GM18499 (cell line): ENCODE data around the gene RHBDD1.

ENCODE experiments used
- ATAC-seq: cut with Tn5 transposase; IDR thresholded peaks from one replicate; pipeline ENCODE4 v1.9.1; 2021; ENCODE audit warnings: moderate number of reproducible peaks; ENCODE audit not compliant: insufficient read depth, unreplicated experiment

Gene RHBDD1

DNA sequence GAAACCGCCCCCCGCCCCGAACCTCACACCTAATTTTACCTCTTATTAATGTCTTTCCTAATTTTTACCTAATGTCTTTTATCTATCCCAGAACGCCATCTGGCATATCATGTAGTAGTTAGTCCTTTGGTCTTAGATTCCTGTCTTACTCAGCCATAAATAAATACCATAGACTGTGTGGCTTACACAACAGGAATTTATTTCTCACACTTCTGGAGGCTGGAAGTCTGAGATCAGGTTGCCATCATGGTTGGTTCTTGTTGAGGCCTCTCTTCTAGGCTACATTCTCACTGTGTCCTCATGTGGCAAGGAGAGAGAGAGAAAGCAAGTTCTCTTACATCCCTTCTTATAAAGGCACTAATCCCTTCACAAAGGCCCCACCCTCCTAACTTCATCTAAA lies 46.8 kb downstream of the RHBDD1 start:
- ATAC-seq: no peak

DNA sequence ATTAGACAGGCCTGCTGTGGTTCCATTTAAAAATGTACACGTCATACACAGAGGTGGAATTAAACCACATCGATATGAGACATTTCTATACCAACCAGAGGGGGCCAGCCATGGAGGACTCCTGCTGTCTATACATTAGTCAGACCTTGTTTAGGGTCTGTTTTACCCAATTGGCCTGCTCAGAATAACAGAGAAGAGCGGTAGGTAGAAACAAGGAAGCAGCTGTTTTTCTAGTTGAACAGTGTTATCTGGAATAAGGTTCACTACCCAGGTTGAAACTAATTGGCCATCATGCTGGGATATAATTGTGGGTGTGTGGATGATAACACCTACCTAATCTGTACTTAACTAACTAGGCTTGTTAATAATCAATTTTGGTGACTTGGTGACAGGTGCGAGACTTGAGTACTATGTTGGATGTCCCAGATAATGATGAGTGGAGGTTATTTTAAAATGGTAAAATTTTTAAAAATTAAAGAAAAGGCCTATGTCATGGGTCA lies 47.5 kb downstream of the RHBDD1 start:
- no peak for ATAC-seq

DNA sequence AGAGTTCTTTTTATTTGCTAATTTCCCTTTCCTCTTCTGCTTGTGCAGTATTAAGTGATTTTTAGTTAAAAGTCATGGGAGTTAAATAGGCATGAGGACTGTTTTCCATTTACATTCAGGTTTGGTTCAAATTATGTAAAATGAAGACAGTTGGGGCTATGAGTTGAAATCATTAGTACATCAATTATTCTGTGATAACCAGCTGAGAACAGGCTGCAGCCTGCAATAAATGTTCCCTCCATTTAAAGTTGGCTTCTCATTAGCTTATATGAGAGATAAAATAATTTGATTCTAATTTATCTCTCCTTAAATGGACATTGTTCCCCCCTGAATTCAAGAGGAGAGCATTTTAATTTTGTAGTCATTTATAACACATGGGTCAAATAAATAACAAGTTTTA lies 48.3 kb downstream of the RHBDD1 start:
- ATAC-seq: no peak

DNA sequence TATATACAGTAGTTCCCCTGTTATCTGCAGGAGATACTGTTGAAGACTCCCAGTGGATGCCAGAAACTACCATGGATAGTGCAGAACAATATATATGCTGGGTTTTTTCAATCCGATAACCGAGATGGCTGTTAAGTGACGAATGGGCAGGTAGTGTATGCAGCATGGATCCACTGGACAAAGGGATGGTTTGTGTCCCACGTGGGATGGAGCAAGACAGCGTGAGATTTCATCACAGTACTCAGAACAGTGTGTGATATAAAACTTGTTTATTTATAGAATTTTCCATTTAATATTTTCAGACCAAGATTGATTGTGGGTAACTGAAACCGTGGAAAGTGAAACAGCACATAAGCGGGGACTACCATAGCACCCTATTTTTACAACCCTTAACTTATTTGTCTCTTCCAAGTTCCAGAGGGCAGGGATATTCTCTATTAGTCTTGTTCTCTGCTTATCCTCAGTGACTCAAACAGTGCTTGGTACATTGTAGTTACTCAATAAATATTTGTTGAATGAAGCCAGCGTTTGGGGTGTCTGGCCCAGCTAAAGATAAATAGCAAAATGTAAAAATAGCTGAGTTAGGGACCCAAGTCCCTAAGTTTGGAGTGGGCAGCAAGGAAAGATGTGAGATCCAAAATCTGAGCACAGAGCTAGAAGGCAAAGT lies 50.0 kb downstream of the RHBDD1 start:
- ATAC-seq: no peak

DNA sequence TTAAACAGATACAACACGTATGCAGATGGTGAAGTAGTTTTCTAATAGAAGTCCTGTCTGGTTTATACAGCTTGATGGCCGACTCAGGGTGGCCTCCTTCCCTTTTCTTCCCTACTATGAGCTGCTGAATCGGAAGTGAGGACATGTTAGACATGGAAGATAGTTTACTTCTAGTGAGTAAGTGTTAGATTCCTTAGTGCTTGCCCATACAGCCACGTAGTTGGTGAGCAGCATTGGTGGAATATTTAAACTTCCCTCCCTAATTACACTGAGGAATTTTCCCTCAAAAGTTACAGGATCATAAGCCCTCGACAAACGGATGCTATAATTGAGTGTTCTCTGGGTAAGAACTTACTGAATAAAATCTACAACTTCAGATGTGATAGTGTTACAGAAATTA lies 52.1 kb downstream of the RHBDD1 start:
- ATAC-seq: no peak

GRCh38 chr2:226888378-226888965 lies 52.6 kb downstream of the RHBDD1 start:
- no peak for ATAC-seq

GRCh38 chr2:226888971-226889370 lies 53.1 kb downstream of the RHBDD1 start:
- ATAC-seq: no peak

DNA sequence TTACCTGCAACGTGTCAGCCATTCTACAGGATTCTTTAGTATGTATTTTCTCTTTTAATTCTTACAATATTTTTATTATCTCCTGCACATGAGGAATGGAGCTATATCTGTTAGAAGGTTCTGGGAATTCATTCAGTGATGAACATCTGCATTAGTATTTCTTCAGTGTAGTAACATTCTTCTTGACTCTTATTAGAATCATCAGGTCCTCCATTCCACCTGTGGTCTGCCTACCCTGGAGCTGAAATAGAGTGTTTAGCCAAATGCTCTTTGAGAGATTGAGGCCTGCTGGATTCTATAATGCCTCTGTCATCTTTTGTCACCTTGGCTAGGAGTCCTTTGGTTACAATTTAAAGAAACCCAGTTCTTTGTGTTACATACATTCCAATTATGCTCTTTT lies 54.4 kb downstream of the RHBDD1 start:
- no peak for ATAC-seq

DNA sequence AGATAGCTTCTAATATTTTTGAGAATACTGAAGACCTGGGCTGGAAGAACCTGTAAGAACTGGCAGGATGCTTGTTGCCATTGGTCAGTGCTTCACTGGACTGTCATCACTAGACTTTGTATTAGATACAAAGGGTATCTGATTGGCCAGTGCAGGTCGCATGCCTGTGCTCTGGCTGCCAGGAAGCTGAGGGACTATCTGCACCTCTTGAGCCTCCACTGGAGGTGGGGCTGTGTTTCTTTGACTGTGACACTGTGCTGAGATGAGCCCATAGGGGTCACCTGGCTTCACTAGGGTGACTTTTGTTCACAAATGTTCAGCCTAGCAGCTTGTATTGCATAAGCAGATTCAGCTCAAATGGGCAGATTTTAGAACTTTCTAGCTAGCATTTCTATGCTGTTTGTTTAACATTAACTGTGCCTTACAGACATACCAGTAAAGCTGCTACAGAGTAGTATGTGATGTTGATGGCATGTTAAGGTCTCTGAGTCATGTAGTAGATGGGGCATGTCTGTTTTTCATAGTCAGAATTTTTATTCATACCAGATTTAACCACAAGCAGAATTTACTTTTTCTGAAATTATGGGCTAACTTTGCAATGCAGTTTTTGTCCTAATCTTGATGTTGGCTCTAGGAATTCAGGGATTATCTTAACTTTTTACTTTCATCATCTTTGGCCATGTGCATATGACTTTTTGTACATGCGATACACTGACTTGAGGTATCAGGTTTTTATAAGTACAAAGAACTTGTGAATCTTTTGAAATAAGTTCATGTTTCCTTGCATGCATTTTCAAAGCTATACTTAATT lies 56.1 kb downstream of the RHBDD1 start:
- no peak for ATAC-seq

GRCh38 chr2:226892729-226893128 lies 56.9 kb downstream of the RHBDD1 start:
- ATAC-seq: no peak

DNA sequence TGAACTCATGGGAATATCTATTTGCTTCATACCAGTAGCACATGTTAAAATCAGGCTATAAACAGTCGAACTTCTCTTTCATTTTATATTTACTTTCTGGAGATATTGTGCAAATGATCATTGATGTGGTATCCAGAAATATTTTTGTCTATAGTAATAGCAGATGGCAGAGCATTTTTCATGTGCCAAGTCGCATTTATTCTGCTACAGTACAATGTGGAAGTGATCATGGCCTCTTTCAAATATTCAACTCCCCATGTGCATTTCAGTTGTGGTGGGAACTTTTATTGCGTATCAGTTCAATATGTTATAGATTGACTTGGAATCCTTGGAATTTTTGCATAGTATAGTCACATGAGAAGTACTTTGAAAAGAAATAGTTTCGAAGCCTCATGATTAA lies 57.4 kb downstream of the RHBDD1 start:
- no peak for ATAC-seq

GRCh38 chr2:226894752-226895151 lies 58.9 kb downstream of the RHBDD1 start:
- ATAC-seq: no peak

GRCh38 chr2:226895579-226895978 lies 59.7 kb downstream of the RHBDD1 start:
- ATAC-seq: no peak

DNA sequence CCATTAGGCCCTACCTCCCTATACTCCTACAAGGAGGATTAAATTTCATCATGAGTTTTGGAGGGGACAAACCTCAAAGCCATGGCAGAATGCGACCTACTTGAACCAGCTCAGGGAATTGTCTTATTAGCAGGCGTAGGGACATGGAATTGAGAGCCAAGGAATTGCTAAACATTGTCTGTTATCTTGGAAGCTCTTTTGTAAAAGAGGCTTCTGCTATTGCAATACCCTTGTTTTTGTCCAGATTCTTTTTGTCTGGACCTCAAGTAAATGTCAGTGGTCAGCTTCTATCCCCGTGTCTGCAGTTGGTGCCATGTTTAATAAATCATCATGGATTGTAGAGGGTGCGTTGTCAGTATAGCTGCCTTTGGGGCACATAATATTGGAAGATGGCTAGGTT lies 62.3 kb downstream of the RHBDD1 start:
- ATAC-seq: no peak

DNA sequence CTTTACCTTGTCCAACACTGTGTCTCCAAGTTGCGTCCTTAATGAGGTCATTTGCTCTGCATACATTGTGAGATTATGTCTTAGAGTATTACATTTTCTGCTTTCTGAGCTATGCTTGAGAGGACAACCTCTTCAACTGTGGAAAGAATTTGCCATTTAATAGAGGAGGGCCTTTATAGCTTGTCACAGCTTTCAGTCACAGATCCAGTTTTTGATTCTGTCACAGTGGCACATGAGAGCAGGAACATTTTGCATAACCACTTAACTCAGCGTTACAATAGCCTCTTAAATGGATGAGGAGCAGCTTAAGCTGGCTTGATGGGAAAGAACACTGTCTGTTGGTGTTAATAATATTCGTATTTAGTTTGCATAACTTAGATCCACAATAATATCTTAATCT lies 63.0 kb downstream of the RHBDD1 start:
- no peak for ATAC-seq

DNA sequence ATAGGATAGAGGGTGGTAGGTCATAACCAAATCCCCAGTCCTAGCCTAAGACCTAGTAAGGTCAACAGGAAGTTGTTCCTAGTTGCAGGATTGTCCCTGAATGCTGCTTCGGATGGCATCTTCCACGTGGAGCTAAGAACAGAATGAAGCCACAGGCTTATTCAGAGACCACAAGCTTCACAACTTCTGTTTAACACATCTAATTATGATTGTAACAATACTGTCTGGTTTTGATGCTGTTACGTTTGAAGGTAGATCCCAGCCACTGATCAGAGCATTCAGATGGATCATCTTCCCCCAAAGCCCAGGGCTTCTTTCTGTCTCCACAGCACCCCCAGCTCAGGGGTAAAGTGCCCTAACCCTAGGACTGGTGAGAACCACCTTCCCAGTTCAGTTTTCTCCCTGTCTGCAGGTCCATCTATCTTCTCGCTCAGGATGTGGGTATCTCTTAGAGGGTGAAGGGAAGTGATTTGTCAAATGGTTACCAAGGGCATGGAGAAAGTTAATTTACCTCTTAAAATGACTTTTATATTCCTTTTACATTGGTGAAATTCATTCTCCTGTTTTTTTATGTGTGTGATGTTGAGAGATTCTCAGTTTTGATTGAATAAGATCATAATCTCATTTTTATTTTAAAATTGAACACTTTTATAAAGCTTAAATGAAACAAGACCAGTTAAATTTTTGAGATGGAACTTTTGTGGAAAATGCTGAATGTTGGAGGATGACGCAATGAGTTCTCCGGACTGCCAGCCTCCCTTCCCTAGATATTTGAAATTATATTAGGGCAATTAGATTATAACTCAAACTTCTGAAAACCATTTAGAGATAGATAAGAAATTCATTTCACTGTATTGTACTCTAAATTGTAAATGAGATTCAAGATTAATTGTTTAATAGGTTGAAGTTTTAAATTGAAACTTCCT lies 66.5 kb downstream of the RHBDD1 start:
- ATAC-seq: no peak

DNA sequence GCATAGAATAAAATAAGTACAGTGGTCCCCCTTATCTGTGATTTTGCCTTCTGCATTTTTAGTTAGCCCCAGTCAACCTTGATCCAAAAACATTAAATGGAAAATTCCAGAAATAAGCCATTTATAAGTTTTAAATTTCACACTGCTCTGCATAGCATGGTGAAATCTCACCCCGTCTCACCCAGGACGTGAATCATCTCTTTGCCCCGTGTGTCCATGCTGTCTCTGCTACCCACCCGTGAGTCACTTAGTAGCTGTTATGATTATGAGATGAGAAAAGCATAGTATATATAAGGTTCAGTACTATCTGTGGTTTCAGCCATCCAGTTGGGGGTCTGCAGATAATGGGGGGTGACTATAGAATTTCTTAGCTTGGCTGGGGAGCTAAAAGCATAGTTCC lies 67.3 kb downstream of the RHBDD1 start:
- ATAC-seq: no peak

DNA sequence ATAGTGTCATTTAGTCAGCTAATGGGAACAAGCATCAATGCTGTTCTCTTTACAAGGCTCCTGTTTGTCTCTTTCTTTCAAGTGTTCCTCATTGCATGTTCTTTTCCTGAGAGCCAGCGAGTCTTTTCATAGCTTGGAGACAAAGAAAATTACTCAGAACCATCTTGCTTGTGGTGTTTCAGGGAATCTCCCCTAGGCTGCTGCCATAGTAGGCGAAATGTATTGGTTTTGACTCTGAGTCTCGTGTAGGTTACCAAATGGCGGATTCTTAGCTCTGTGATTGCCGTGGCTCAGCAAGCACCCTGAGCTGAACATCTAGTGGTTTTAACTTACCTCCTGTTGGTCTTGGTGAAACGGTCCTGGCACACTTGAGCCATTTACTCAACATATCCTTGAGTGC lies 68.7 kb downstream of the RHBDD1 start:
- peak; percentile 34 for ATAC-seq

DNA sequence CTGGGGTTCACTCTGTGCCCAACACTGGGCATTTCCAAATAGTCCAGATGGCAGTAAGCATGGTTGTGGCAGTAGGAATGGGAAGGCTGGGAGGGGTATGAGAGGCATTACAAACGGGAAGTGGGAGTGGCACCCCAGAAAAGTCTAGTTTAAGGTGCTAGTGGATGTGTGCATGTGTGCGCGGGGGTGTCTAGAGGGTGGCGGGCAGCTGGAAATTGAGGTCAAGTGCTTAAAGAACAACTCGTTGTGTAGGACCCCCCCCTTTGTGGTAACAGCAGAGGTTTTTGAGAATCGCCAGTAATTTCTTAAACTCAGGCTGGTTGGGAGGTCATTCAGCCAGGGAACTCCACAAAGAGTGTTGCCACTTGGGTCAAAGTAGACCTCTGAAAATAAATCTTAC lies 69.9 kb downstream of the RHBDD1 start:
- ATAC-seq: peak; percentile 12

- peak; percentile 76 for ATAC-seq
Measured at GRCh38 chr2:226906163-226906693, 70.4 kb downstream of the RHBDD1 start.
